SK-N-DZ (cell line): Measurements from ENCODE around the gene FN1.
"Not testable (repeated sequence)": the region's sequence is repeated elsewhere in the genome, so short reads cannot be mapped to it uniquely, and the experiment has no call there.

ENCODE experiments used
- DNase-seq: peaks from one replicate; pipeline ENCODE4 v3.0.0-alpha.2; 2015; ENCODE audit warnings: low spot score

The FN1 gene

DNA sequence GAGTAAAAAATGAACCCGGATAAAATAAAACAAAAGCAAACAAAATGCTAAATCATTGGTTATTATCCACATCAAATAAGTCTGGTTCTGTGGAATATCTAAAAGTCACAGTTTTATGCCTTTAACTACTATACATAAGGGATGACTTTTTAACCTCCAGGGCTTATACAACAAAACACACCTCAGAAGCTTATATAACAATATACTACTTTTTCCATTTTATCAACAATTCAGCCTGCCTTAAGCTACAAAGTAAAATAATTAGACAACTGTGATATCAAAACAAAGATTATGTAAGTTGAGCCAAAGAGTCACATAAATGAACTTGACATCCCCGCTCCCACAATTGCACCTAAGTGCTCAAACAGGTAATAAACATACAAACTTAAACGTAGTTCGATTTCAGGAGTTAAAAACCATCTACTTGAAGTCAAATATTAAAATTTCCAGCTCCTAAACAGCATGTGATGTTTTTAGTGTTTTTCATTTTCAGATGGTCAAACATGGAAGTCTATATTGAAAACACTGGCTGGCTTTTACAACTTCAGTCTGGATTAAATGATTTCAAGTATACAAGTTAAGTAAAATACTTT is 69.3 kb downstream of the FN1 start:
- DNase-seq, result no peak

DNA sequence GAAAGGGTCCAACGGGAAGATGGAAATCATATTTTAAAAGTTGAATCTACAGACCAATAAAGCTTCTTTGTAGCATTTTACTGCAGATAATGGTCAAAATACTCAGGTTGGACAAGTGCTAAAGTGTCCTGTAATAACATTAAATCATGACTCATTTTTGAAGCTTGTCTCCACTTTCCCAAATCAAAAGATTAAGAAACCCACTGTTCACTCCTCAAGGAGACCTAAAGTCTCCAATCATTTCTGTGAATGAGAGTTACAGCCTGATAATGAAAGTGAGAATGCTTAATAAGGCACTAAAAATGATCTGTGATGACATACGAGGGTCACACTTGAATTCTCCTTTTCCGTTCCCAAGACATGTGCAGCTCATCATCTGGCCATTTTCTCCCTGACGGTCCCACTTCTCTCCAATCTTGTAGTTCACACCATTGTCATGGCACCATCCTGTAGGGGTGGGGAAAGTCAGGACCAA is 70.6 kb downstream of the FN1 start:
- no peak for DNase-seq

DNA sequence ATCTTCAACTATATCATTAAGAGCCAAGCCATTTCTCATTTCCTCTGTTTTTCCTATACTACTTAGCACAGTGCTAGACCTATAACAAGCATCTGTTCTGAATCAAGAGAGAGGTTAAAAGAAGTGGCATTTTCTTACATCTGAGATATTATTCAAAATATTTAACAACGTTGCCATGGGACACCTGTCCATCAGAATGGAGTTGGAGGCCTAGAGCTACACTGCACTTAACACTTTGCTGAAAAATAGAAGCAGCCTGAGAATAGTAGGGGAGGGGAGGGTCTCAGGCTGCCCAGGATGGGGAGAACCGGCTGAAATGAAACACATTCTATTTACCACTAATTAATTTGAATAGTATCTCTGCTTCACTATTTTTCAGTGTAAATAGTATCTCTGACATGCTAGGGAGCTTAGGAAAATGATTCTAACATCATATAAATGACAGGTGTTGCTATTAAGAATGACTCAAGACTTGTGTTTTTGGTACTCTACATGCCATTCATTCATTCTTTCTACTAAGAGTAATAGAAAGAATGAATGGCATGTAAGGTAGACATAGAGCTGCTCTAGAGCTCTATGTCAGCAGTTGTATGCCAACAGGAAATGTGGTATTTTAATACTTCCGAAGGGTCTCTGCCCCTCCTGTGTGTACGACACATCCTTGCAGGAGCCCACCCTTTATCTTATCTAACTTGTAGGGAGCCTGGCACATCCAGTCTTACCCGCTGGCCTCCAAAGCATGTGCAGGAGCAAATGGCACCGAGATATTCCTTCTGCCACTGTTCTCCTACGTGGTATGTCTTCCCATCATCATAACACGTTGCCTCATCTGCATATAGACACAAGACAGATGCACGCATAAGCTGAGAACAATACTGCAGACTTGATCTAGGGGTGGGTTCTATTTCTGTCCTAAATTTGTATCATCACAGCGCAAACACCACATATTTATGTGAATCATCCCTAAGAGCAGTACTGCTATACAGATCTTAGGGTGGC is 71.4 kb downstream of the FN1 start:
- DNase-seq, result no peak

GRCh38 chr2:215363461-215364156 is 72.3 kb downstream of the FN1 start:
- no peak for DNase-seq

DNA sequence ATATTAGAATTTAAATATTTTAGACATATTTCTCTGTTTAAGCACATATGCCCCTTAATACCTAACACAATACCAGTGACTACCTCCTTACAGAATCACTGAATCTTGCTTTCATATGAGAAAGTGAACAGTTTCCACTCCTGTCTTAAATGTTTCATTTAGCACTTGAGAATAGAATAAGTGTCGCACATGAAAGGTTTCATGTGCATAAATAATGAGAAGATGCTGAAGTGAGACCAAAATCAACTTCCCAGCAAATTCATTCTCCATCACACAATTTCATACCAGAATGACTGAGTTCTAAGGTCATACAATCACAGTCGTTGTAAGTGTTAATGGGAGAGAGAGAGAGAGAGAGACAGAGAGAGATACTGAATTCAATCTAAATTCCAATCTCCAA is 72.8 kb downstream of the FN1 start:
- DNase-seq, result no peak

- DNase-seq, result no peak
Observed at GRCh38 chr2:215362562-215362904, 73.3 kb downstream of the FN1 start.

DNA sequence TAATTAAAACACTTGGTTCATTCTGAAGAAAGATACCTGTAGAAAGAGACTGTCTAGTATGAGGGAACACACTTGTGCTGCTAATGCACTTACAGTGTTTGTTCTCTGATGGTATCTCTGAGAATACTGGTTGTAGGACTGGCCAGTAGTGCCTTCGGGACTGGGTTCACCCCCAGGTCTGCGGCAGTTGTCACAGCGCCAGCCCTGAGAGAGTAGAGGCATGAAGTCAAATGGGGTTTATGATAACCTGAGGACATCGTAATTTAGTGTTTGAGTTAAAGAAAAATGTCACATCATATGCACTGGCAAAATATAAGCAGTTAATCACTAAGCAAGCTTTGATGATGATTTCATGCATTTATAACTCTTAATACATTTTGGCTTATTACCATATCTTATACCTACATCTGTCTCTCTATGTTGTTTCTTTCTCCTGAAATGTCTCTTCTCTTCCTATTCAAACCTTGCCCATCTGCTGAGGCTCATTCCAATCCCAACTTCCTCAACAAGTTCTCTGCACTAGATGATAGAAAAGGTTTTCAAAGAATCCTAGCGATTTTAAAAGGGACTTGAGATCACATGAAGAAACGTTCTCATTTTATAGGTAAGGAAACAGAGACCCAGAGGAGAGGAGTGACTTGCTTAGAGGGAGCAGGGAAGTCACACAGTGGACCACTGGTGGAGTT is 73.8 kb downstream of the FN1 start:
- peak; percentile 8 for DNase-seq

GRCh38 chr2:215361211-215361875 is 74.5 kb downstream of the FN1 start:
- no peak for DNase-seq

DNA sequence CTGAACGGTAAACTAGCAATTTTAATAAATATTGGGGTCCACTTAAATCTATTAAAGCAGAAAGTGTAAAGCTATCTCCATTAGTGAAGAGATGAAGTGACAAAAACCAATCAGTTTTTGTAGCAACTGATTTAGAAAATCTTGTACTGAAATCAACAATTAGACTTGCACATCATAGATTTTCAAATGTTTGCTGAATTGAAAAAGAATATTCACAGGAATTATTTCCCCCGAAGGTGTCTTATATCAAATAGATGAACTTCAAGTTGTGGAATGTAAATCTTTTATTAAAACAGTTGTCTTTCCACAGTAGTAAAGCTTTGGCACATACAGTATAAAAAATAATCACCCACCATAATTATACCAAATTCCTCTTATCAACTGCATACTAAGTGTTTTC is 75.3 kb downstream of the FN1 start:
- DNase-seq, result no peak

DNA sequence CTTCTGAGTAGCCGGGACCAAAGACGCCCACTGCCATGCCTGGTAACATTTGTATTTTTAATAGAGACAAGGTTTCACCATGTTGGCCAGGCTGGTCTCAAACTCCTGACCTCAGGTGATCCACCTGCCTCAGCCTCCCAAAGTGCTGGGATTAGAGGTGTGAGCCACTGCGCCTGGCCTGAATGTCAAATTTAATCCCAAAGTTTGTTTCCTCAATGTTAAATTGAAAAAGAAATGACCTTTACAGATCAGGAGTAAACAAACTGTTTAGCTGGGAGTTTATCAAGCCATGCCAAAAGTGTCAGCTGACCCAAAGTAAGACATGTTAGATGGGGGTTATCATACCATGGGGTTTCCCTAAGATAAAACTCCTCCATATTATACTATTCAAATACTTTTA is 75.8 kb downstream of the FN1 start:
- not testable (repeated sequence) for DNase-seq

DNA sequence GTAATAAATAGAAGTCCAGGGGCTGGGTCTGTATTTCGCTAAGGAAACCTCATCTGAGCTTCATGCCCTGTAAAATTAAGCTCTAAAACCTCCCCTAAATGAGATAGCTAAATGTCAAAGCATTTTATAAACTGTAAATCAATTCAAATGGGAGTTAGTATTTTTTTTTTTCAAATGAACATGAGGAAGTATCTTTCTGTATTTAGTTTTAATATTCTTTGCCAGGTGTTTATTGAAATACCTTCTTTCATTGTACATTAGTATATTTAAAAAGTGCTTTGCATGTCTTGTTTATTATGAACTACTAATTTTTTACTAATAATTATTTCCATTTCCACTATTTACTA is 76.3 kb downstream of the FN1 start:
- no peak for DNase-seq

DNA sequence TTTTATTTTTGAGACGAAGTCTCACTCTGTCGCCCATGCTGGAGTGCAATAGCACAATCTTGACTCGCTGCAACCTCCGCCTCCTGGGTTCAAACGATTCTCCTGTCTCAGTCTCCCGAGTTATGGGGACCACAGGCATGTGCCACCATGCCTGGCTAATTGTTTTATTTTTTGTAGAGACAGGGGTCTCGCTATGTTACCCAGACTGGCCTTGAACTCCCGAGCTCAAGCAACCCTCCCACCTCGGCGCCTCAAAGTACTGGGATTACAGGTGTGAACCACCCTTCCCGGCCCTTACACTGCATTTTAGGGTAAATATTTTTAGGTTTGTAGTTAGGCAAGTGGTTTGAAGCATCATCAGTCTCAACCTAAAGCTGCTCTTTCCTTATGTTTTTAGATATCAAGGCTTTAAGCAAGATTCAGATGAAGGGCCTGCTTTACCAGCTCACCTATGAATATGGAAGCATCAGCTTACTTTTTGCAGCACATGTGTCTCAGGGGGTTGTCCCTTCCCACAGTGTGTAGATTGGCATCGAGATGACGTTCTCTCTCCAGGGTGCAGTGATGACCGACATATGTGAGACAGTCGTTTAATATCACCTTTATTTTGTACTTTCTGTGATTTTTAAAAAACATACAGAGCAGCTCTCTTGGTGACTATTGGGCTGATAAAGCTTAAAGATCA is 76.8 kb downstream of the FN1 start:
- DNase-seq, result no peak

DNA sequence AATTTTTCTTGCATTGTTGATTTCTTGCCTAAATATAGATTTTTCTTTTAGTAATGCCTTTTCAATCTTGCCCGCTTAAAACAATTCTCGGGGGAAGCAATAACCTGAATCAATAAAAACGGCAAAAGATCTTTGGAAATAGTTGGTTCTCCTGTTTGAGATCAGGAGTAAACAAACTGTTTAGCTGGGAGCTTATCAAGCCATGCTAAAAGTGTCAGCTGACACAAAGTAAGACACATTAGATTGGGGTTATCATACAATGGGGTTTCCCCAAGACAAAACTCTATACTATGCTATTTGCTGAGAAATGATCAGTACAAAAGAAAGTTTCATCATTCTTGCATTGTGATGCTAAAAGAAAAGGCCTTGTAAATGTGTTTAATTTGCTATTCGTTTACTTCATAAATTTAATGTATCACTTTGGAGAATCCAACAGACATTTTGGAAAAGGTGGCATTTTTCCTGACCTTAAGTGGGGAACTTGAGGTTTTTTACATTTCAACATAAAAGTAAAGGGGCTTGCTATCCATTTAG is 77.5 kb downstream of the FN1 start:
- DNase-seq, result no peak

DNA sequence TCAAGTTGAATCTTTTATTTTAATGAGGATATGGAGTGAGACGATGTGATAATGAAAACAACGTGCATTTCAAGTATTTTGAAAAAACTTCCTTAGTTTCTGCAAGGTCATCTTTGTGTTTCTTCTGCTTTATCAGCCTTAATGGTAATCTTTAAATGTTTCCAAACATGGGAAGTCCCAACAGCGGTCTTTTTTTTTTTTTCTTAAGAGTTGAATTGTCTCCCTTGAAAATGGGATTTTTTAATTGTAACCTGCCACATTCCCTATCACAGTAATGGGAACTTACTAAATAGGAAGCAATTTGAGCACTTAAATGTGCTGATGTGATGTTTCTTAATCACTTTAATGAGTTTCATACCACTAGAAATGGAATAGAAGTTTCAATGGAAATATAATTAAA is 78.2 kb downstream of the FN1 start:
- no peak for DNase-seq

DNA sequence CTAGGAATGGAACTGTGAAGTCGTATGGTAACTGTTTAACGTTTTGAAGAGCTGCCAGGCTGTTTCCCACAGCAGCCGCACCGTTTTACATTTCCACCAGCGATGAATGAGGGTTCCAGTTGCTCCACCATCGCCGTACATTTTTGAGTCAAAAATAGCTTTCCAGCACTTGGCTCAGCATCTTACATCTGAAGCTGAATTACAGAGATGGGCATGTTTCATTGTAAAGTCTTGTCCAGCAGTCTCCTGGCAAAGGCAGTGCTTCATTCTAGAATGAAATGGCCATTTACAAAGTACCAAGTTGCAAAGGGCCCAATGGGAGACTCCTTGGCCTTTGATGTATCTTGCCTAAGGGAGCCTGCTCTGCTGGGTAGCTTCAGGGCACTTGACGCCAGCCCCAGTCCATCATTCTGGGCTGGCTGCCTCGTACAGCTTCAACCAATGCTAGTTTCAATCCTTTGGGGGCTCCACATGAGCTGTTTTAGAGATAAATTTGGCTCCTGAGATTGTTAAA is 78.9 kb downstream of the FN1 start:
- DNase-seq, result no peak

DNA sequence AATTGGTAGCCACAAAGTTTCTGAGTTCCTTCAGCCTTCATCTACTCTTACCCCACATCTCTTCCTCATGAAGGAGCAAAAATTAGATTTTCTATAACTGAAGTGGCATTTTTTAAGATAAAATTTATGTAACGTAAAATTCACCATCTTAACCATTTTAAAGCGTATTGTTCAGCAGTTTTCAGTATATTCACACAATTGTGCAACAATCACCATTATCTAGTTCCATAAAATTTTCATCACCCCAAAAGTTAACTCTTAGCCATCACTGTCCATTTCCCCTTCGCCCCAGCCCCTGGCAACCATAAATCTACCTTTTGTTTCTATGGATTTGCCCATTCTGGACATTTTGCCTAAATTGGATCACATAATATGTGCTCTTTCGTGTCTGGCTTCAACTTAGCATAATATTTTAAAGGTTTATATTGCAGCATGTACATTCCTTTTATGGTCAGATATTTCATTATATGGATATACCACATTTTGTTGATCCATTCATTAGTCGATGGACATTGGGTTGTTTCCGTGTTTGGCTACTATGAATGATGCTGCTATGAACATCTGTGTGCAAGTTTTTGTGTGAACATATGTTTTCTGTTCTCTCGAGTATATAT is 79.4 kb downstream of the FN1 start:
- no peak for DNase-seq

- DNase-seq, result no peak
Observed at GRCh38 chr2:215355801-215356200, 80.1 kb downstream of the FN1 start.

DNA sequence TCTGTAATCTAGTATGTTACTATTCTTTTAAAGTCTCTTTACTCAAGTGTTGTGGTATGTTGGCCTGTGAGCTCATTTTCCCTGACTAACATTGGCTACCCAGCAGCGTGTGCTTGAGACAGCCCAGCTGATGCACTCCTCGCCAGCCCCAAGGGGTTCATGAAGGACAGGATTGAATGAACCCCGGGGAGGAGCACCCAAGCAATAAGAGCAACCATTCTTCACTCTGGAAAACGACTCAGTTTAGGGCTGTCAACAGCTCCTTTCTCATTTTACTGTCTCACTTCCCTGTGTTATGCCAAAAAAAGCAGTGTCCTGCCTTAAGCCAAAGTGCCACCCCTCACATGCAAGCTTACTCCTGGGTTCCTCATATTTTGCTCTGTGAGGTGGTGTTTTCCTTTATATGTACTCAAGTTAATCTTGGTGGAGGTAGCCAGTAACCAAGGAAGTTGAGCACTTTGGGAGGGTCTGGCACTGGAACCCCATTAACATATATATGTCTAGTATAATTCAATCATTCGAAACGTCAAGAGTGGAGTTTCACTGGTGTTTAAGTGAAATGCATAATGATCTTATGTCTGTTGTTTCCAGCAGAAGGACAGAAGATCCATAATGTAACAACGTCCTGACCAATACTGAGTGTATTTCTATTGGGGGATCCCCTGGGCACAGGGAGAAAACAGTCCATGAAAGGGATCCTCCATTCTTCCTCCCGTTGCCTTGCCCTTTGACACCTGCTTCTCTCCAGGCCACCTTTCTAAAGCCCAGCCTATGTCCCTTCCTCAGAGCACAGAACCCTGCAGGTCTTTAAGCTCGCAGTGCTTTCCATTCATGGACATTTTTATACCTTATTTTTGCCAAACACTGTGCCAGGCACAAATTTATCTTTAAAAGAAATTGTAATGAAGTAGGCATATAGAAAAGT is 80.8 kb downstream of the FN1 start:
- DNase-seq, result no peak

GRCh38 chr2:215352602-215353001 is 83.3 kb downstream of the FN1 start:
- no peak for DNase-seq
